Mesothelial cell of epicardium (in vitro differentiated cells): ENCODE measurements around the gene KCNC2. TPM values are rescaled to one million over a fixed set of nuclear protein-coding genes. Genes with fewer than 3 reads are reported as not detected.

Source experiments
- DNase-seq, 2 experiments: peaks; one replicate each; pipeline ENCODE4 v3.0.0; 2021; ENCODE audit warnings: low spot score in 2 of 2; ENCODE audit not compliant: unreplicated experiment in 2 of 2
- H3K27ac Mint-ChIP-seq: 2 replicates; pipeline ENCODE4 v1.8.0; 2021; ENCODE audit warnings: mixed read lengths
- H3K27me3 Mint-ChIP-seq: 2 replicates; pipeline ENCODE4 v1.8.0; 2021; ENCODE audit warnings: low read depth, mixed read lengths
- H3K36me3 Mint-ChIP-seq: 2 replicates; pipeline ENCODE4 v1.8.0; 2021; ENCODE audit warnings: mixed read lengths
- H3K4me1 Mint-ChIP-seq: 2 replicates; pipeline ENCODE4 v1.8.0; 2021; ENCODE audit warnings: mixed read lengths
- H3K4me3 Mint-ChIP-seq: 2 replicates; pipeline ENCODE4 v1.8.0; 2021; ENCODE audit warnings: mild to moderate bottlenecking, moderate library complexity, mixed read lengths
- H3K9me3 Mint-ChIP-seq: 2 replicates; pipeline ENCODE4 v1.8.0; 2021; ENCODE audit warnings: mixed read lengths
- total RNA-seq: library from RNA; stranded (reverse); gene quantifications from 3 replicates; pipeline ENCODE4 v1.2.1, GENCODE V29; 2021
- TF ChIP-seq, protein P1 (sequence below): fragments of 200-600 bp; sonication (generic); IDR thresholded peaks from one replicate; pipeline ENCODE4 v1.5.0; 2021; ENCODE audit warnings: antibody characterized with exemption; ENCODE audit not compliant: unreplicated experiment

KCNC2 gene
- total RNA-seq, 1 donor from 2014 or later = 1.6 TPM

GRCh38 chr12:75062691-75063090, 146.9 kb downstream of the KCNC2 start:
- Mint-ChIP-seq H3K9me3 (no peaks in the 10 kb centered on the region), H3K27ac (peak overlapping the region; percentile 77), H3K4me3 (no peak overlapping the region), H3K36me3 (no peaks in the 10 kb centered on the region), H3K27me3 (no peaks in the 10 kb centered on the region), H3K4me1 (peaks cover 16% of the 10 kb centered on the region)
- TF ChIP-seq, protein P1, sequence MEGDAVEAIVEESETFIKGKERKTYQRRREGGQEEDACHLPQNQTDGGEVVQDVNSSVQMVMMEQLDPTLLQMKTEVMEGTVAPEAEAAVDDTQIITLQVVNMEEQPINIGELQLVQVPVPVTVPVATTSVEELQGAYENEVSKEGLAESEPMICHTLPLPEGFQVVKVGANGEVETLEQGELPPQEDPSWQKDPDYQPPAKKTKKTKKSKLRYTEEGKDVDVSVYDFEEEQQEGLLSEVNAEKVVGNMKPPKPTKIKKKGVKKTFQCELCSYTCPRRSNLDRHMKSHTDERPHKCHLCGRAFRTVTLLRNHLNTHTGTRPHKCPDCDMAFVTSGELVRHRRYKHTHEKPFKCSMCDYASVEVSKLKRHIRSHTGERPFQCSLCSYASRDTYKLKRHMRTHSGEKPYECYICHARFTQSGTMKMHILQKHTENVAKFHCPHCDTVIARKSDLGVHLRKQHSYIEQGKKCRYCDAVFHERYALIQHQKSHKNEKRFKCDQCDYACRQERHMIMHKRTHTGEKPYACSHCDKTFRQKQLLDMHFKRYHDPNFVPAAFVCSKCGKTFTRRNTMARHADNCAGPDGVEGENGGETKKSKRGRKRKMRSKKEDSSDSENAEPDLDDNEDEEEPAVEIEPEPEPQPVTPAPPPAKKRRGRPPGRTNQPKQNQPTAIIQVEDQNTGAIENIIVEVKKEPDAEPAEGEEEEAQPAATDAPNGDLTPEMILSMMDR = no peak
- DNase-seq = no peak

GRCh38 chr12:75058228-75058627, 151.4 kb downstream of the KCNC2 start:
- no peak overlapping the region for H3K4me3 Mint-ChIP-seq
- H3K36me3 Mint-ChIP-seq = no peaks in the 10 kb centered on the region
- H3K9me3 Mint-ChIP-seq = no peaks in the 10 kb centered on the region
- no peaks in the 10 kb centered on the region for H3K27me3 Mint-ChIP-seq
- TF ChIP-seq, protein P1 = no peak
- peaks cover 15% of the 10 kb centered on the region for H3K4me1 Mint-ChIP-seq
- H3K27ac Mint-ChIP-seq = no peak overlapping the region
- DNase-seq = no peak

- TF ChIP-seq, protein P1 = no peak
- Mint-ChIP-seq H3K4me3 (no peak overlapping the region), H3K36me3 (no peaks in the 10 kb centered on the region), H3K27me3 (no peaks in the 10 kb centered on the region), H3K9me3 (peaks cover 4% of the 10 kb centered on the region), H3K27ac (no peak overlapping the region), H3K4me1 (peaks cover 6% of the 10 kb centered on the region)
- no peak for DNase-seq
These were observed 160.9 kb downstream of the KCNC2 start for GRCh38 chr12:75048767-75049166.

- no peak for DNase-seq
- Mint-ChIP-seq H3K27ac (no peak overlapping the region), H3K4me1 (peaks cover 6% of the 10 kb centered on the region), H3K4me3 (no peak overlapping the region), H3K36me3 (no peaks in the 10 kb centered on the region), H3K27me3 (no peaks in the 10 kb centered on the region), H3K9me3 (peaks cover 4% of the 10 kb centered on the region)
- TF ChIP-seq, protein P1 = no peak
These were observed 161.6 kb downstream of the KCNC2 start for GRCh38 chr12:75047885-75048525.

DNA sequence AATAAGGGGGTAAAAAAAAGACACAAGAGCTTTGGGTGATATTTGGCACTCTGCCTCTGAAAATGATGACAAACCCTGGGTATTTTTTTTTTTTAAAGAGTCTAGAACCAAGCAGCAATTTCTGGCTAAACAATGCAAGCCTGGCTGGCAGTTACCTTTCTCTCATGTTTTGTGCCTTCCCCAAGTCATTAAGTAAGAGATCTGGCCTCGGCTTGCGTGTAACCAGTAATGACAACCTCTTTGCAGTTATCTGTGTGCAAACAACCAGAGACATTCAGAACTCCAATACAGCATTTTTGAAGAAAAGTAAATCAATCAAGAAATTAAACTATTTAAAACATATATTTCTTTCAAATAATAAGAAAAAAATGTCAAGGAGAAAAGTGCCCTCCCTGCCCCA, 167.5 kb downstream of the KCNC2 start:
- Mint-ChIP-seq H3K4me1 (peaks cover 9% of the 10 kb centered on the region), H3K4me3 (no peak overlapping the region), H3K27ac (no peak overlapping the region), H3K27me3 (no peaks in the 10 kb centered on the region), H3K36me3 (no peaks in the 10 kb centered on the region), H3K9me3 (no peaks in the 10 kb centered on the region)
- TF ChIP-seq, protein P1 = no peak
- no peak for DNase-seq
